ACHN (cell line): ENCODE data around the gene RGL3.
A peak's percentile ranks its signal among the peaks of the same experiment; 100 is the strongest.
"Not testable (repeated sequence)": the region's sequence is repeated elsewhere in the genome, so short reads cannot be mapped to it uniquely, and the experiment has no call there.

Experiments
- DNase-seq: peaks from one replicate; pipeline ENCODE4 v3.0.0-alpha.2; 2015
- in situ Hi-C: cut with HindIII; loops from 2 replicates; pipeline ENCODE4 v1.10.0; 2017; ENCODE audit warnings: low sequenced_read_pairs, low pct_ligation_motif_present, low pct_unique_long_range_greater_than_20kb

RGL3 gene

GRCh38 chr19:11374433-11375142 lies 44.5 kb downstream of the RGL3 start, which contains the start of gene SWSAP1:
Gene SWSAP1 (plus strand): TSS chr19:11374666. CDS start chr19:11374681, 15 bp downstream.
- in situ Hi-C loops = no loop called here
- peak; percentile 98 for DNase-seq

GRCh38 chr19:11373885-11374432 lies 45.2 kb downstream of the RGL3 start:
- in situ Hi-C loops = no loop called here
- DNase-seq = no peak

DNA sequence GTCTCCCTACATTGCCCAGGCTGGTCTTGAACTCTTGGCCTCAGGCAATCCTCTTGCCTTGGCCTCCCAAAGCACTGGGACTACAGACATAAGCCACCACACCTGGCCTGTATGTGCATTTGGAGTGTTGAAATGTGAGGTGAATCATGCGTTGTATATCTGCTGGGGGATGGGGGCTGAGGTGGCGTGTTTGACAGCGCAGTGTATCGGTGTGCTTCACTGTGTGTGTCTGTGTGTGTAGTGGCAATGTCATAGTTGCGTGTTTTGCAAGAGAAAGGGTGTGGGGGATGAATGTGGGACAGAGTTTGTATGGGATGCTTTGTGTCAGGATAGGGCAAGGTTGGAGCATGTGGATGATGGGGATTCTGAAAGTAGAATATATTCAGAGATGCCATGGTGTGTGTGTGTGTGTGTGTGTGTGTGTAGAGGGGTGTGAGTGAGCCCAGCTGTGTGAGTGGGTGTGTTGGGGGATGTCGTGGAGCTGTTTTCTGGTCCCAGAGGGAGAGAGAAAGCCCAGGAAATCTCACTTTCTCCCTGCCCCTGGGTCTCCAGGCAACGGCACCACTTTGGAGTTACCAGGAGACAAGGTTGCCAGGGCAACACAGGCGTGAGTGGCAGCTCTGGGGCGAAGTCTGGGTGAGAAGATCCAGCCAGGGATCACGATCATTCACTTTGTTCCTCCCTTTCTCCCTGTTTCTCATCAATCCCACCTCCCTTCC lies 45.8 kb downstream of the RGL3 start:
- no peak for DNase-seq
- in situ Hi-C loops = no loop called here

DNA sequence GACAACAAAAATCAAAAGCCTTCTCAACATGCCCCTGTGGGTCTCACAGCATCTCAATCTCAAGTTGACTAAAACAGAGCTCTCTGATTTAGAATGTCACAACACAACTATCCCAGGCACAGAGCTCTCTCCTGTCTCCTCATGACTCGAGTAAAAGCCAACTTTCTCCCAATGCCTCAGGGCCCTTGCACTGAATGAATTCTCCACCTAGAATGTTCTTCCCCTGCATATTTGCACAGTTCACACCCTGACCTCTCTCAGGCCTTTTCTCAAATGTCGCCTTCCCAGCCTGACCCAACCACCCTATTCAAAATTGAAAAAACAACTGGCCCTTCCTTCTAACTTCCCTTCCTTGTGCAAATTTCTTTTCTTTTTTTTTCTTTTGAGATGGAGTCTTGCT lies 48.4 kb downstream of the RGL3 start:
- DNase-seq = no peak
- in situ Hi-C loops = no loop called here

DNA sequence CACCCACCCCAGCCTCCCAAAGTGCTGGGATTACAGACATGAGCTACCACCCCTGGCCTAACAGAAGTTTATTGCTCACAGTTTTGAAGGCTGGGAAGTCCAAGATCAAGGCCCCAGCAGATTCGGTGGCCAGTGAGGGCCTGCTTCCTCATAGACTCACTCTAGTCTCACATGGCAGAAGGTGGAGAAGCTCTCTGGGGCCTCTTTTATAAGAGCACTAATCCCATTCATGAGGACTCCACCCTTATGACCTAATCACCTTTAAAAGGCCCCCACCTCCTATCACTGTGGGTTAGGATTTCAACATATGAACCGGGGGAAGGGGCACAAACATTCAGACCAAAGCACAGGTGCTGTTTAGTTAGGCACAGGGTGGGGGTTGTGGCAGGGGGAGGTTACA lies 51.6 kb downstream of the RGL3 start:
- in situ Hi-C loops = no loop called here
- DNase-seq = no peak

- DNase-seq = no peak
- in situ Hi-C loops = no loop called here
These were observed 53.5 kb downstream of the RGL3 start for GRCh38 chr19:11365557-11366117.

DNA sequence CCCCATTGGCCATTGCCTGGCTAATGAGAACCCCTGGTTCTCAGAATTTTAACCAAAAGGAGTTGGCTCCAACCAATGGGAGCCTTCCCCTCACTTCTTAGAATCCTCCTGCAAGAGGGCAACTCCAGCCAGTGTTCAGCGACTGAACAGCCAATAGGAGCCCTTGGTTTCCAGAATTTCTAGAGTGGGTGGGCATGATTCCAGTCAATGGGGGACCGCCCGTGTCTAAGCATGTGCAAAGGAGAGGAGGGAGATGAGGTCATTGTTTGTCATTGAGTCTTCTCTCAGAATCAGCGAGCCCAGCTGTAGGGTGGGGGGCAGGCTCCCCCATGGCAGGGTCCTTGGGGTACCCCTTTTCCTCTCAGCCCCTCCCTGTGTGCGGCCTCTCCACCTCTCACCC lies 54.2 kb downstream of the RGL3 start:
- DNase-seq = no peak
- in situ Hi-C loops = no loop called here

- in situ Hi-C loops = no loop called here
- DNase-seq = no peak
These were observed 54.7 kb downstream of the RGL3 start for GRCh38 chr19:11364296-11364904.

DNA sequence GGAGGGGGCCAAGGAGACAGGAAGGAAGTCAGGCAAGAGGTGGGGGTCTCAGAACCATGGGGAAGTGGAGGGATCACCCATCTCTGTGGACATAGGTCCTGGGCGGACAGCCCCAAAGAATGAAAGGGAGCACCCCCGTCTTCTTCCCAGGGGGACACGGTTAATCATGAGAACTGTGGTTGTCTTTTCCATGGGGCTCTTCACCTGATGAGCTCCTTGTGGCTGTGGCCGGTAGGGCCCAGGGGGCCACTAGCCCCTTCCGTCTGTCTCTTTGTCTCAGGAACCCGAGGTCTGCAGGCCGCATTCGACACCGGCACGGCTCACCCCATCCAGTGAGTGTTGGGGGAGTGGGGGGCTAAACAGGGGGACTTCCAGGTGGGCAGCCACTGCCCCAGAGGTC lies 55.2 kb downstream of the RGL3 start:
- in situ Hi-C loops = no loop called here
- DNase-seq = no peak

DNA sequence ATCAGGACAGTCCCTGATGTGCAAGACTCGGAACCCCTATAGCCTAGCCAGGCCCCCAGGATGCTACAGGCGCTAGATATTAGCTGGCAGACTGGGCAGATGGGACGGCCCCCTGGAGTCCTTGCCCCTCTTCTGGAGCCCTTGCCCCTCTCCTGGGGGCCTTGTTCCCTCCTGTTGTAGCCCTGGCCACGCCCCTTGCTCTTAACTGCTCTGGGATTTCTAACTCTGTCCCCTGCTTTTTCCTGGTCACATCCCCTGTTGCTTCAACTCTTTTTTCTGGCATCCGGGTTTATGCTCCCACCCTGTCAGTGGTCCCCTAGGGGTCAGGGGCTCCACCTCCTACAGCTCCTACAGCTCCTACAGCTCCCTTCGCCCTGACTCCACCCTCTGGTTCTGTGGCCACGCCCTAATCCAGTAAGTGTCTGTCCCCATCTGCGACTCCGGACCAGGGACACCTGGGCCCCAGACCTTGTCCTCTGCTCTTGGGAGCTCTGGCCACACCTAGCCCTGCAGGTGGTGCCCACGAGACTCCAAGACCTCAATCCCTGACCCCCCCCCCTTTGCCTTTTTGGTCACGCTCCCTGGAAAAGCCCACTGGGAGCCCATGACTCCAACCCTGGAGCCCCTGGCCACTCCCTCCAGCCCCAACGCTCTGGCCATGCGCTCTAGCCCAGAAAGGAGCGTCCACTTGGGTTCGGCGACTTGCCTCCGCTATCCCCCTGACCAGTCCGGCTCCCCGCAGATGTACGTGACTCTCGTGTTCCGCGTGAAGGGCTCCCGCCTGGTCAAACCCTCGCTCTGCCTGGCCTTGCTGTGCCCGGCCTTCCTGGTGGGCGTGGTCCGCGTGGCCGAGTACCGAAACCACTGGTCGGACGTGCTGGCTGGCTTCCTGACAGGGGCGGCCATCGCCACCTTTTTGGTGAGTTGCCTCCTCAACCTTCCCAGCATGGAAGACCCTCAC lies 57.1 kb downstream of the RGL3 start:
- no peak for DNase-seq
- in situ Hi-C loops = no loop called here

- no peak for DNase-seq
- in situ Hi-C loops = no loop called here
These were observed 57.9 kb downstream of the RGL3 start for GRCh38 chr19:11361037-11361770.

DNA sequence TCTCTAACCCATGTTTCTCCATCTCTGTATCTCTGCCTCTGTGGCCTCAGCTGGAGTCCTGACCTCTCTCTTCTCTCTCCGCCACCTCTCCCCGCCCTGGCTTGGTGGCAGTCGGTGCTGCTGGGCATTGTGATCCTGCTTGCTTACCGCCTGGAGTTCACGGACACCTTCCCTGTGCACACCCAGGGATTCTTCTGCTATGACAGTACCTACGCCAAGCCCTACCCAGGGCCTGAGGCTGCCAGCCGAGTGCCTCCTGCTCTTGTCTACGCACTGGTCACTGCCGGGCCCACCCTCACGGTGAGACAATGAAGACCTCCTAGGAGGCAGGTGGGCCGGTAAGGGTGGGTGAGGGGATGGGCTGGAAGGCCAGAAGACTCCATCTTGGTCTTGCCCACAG lies 59.7 kb downstream of the RGL3 start:
- in situ Hi-C loops = no loop called here
- DNase-seq = no peak

DNA sequence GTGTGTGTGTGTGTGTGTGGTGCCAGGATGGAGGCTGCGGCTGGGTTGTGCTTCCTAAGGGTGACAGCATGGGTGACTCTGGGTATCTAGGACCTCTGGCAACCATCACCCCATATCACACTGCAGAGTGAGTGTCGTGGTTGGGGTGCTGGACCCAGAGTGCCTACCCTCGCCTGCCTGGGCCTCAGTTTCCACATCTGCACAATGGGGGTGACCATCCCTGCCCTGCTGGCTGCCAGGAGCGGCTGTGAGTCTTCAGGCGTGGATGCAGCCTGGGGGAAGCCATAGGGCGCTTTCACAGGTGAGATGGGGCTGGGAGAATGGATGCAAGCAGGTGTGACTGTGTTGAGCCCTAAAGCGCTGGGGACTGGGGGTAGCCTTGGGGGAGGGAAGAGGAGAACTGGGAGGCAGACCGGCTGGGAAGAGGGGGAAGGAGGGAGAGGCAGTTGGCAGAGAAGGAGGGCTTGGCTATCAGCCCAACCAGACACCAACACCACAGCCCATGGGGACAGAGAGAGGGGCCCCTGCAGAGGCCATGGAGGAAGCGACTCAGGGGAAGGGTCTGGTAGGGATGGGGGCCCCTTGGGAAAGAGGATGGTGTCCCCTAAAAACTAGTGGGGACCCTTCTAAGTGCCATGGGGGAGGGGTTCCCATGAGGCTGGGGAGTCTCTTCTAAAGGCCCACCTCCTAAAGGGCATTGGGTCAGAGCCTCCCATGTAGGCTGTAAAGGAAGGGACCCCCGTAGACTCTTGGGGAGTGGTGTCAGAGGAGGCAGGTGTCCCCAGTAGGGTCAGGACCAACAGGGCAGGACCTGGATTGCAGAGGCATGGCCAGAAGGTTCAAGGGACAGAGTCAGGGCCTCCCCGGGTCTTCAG lies 62.2 kb downstream of the RGL3 start:
- in situ Hi-C loops = no loop called here

GRCh38 chr19:11356074-11356397 lies 63.1 kb downstream of the RGL3 start:
- in situ Hi-C loops = no loop called here
- no peak for DNase-seq

More for the DNA sequence above, 62.2 kb downstream of the RGL3 start:
- DNase-seq = no peak

- in situ Hi-C loops = no loop called here
- DNase-seq = peak; percentile 87
These were observed 63.7 kb downstream of the RGL3 start, which contains the start of gene PLPPR2 for GRCh38 chr19:11355160-11356073. Gene PLPPR2 (plus strand): TSS chr19:11355432. CDS start chr19:11357674, 2,242 bp downstream.

DNA sequence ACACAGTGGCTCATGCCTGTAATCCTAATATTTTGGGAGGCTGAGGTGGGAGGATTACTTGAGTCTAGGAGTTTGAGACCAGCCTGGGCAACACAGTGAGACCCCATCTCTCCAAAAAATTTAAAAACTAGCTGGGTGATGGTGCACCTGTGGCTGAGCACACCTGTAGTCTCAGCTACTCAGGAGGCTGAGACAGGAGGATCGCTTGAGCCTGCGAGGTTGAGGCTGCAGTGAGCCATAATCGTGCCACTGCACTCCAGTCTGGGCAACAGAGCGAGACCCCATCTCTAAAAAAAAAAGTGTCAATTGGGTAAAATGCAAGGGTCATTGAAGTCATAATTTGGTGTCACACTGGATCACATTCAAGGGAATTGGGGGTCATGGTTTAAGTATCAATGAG lies 65.0 kb downstream of the RGL3 start:
- in situ Hi-C loops = not testable (repeated sequence)

More for the DNA sequence above, 65.0 kb downstream of the RGL3 start:
- DNase-seq = not testable (repeated sequence)
